HCT116 (cell line): Measurements from ENCODE around the gene SDC3.

ENCODE experiments used
- CTCF ChIP-seq, 3 experiments: fragments of 200-600 bp in 1 of 3; sonication (generic) in 1 of 3; IDR thresholded peaks in 2 of 3; conservative IDR thresholded peaks in 1 of 3; 2 replicates each; pipeline ENCODE4 v1.5.1; 2012 to 2017; ENCODE audit warnings: low read depth in 2 of 3, low read length in 2 of 3, antibody characterized with exemption in 1 of 3, borderline replicate concordance in 1 of 3, control low read depth in 1 of 3, mild to moderate bottlenecking in 1 of 3, mixed read lengths in 1 of 3, mixed run types in 1 of 3, moderate library complexity in 1 of 3; ENCODE audit not compliant: insufficient read depth in 1 of 3
- POLR2A ChIP-seq: IDR thresholded peaks from 2 replicates; pipeline ENCODE4 v1.7.0; 2011; ENCODE audit warnings: borderline replicate concordance; ENCODE audit not compliant: insufficient read depth, insufficient read length; ENCODE audit errors: extremely low read depth
- POLR2AphosphoS5 ChIP-seq: IDR thresholded peaks from 2 replicates; pipeline ENCODE4 v1.6.1; 2011; ENCODE audit warnings: mild to moderate bottlenecking, low read depth, low read length, moderate library complexity
- SP1 ChIP-seq: IDR thresholded peaks from 2 replicates; pipeline ENCODE4 v1.6.1; 2012; ENCODE audit warnings: low read depth
- ZFX ChIP-seq: fragments of 450-650 bp; IDR thresholded peaks from 2 replicates; pipeline ENCODE4 v1.6.1; 2017

DNA sequence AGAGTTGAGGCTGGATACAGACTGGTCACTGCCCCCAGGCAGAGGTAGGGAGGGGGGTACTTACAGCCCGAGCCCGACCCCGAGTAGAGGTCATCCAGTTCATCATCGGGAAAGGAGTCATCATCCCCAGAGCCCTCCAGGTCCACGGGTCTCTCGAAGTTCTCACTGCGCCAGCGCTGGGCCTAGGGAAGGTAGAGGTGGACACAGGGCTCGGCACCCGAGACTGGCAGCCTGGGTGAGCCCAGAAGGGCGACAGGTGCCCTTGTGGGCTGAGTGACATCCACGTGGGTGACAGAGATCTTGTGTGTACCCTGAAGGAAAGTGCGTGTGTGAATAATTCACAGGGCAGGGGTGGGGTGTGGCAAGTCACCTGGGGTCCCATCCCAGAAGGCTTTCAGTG, 30.0 kb downstream of the SDC3 start:
- TF ChIP-seq ZFX = no peak
- TF ChIP-seq POLR2A = no peak
- no peak for TF ChIP-seq POLR2AphosphoS5
- TF ChIP-seq SP1 = no peak
- TF ChIP-seq CTCF (IDR thresholded peaks at IDR 0.05 in 2 of 3, conservative IDR thresholded peaks at IDR 0.05 in 1 of 3; ENCODE audit: borderline replicate concordance in 1 of 3, insufficient read depth in 1 of 3, low read depth in 2 of 3, low read length in 2 of 3) = no peak
